ENCODE data around the gene PARD3. TPM values are rescaled to one million over a fixed set of nuclear protein-coding genes. Genes with fewer than 3 reads are reported as not detected.

PARD3 gene
- total and polyA plus RNA-seq, 2 experiments from 2014 or later, result 6.3 to 21.2 TPM

GRCh38 chr10:34119456-34119855, 695.6 kb downstream of the PARD3 start:
- no peaks in the 10 kb centered on the region for H3K36me3 ChIP-seq (ENCODE audit: low read depth)
- WGBS, 2 experiments (ENCODE audit: low coverage in 1 of 2, low lambda C conversion rate in 2 of 2, missing lambda C conversion rate in 2 of 2), result 97 to 98% methylated on average over 19 to 25 of the region's 25 CpGs
- H4K20me1 ChIP-seq (ENCODE audit: insufficient read depth), result no peaks in the 10 kb centered on the region
- H3K9ac ChIP-seq, result no peak overlapping the region
- no peaks in the 10 kb centered on the region for H3K27me3 ChIP-seq (replicated peaks; ENCODE audit: insufficient read depth)
- H3K4me3 ChIP-seq, result no peak overlapping the region
- no peaks in the 10 kb centered on the region for H3K79me2 ChIP-seq (ENCODE audit: insufficient read depth)
- in situ Hi-C loops (cut with MboI), result no loop called here
- no peaks in the 10 kb centered on the region for H3K9me2 ChIP-seq (ENCODE audit: insufficient read depth)
- no peak overlapping the region for H3K27ac ChIP-seq
- H2AFZ ChIP-seq, result no peak overlapping the region
- peaks cover 6% of the 10 kb centered on the region for H3K4me1 ChIP-seq (ENCODE audit: insufficient read depth)
- TF ChIP-seq EZH2 (IDR thresholded peaks at IDR 0.05; ENCODE audit: insufficient read depth, poor library complexity, severe bottlenecking) (no peak), EZH2phosphoT487 (IDR thresholded peaks at IDR 0.05; ENCODE audit: insufficient read depth, low read depth) (no peak)
- peaks cover 21% of the 10 kb centered on the region for H3F3A ChIP-seq (ENCODE audit: insufficient read depth)
- DNase-seq, result no peak
- H3K9me3 ChIP-seq (ENCODE audit: low read depth), result no peaks in the 10 kb centered on the region
- no peak overlapping the region for H3K4me2 ChIP-seq (ENCODE audit: unreplicated experiment)

DNA sequence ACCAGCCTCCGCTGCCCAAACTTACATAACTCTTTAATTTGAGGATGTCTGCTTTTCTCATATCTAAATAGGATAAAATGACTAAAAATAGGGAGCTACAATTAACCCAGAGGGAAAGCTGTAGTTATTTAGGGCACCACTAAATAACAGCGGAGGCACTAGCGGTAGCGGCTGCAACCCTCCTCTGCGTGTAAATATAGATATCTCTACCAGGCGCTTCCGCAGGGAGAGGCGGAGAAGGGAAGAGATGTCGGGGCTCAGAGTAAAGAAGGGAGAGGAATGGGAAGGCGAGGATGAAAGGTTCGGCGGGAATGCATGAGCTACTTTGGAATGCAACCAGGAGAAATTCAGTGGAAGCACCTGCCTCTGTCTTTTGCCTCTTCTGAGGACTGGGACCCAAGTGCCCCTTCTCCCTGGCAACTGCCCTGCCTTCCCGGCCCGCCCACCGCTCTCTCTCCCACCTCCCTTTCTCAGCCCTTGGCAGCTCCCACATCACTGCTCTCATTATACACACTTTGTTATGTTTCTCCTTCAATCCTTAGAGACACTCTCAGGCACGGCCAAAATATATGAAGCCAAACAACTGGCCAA, 698.3 kb downstream of the PARD3 start:
- no peaks in the 10 kb centered on the region for H3K9me3 ChIP-seq (ENCODE audit: low read depth)
- H3F3A ChIP-seq (ENCODE audit: insufficient read depth), result peaks cover 9% of the 10 kb centered on the region
- H4K20me1 ChIP-seq (ENCODE audit: insufficient read depth), result no peaks in the 10 kb centered on the region
- H3K79me2 ChIP-seq (ENCODE audit: insufficient read depth), result no peaks in the 10 kb centered on the region
- H2AFZ ChIP-seq, result no peak overlapping the region
- in situ Hi-C loops (cut with MboI), result no loop called here
- no peaks in the 10 kb centered on the region for H3K36me3 ChIP-seq (ENCODE audit: low read depth)
- H3K4me3 ChIP-seq, result no peak overlapping the region
- TF ChIP-seq EZH2phosphoT487 (IDR thresholded peaks at IDR 0.05; ENCODE audit: insufficient read depth, low read depth), result no peak
- no peak for TF ChIP-seq EZH2 (IDR thresholded peaks at IDR 0.05; ENCODE audit: insufficient read depth, poor library complexity, severe bottlenecking)
- DNase-seq, result no peak
- no peak overlapping the region for H3K9ac ChIP-seq
- H3K4me1 ChIP-seq (ENCODE audit: insufficient read depth), result no peaks in the 10 kb centered on the region
- H3K27me3 ChIP-seq (replicated peaks; ENCODE audit: insufficient read depth), result no peaks in the 10 kb centered on the region
- 94 to 95% methylated on average over 16 of the region's 16 CpGs for WGBS, 2 experiments (ENCODE audit: low coverage in 1 of 2, low lambda C conversion rate in 2 of 2, missing lambda C conversion rate in 2 of 2)
- no peak overlapping the region for H3K4me2 ChIP-seq (ENCODE audit: unreplicated experiment)
- H3K27ac ChIP-seq, result no peak overlapping the region
- H3K9me2 ChIP-seq (ENCODE audit: insufficient read depth), result no peaks in the 10 kb centered on the region

- no peaks in the 10 kb centered on the region for H3K79me2 ChIP-seq (ENCODE audit: insufficient read depth)
- no peak overlapping the region for H2AFZ ChIP-seq
- WGBS, 2 experiments (ENCODE audit: low coverage in 1 of 2, low lambda C conversion rate in 2 of 2, missing lambda C conversion rate in 2 of 2), result 98 to 99% methylated on average over 6 of the region's 6 CpGs
- H3F3A ChIP-seq (ENCODE audit: insufficient read depth), result peaks cover 4% of the 10 kb centered on the region; the same call in 1 of the 2 replicates
- no peak overlapping the region for H3K4me3 ChIP-seq
- no peak overlapping the region for H3K27ac ChIP-seq
- no peaks in the 10 kb centered on the region for H3K36me3 ChIP-seq (ENCODE audit: low read depth)
- no peak for TF ChIP-seq EZH2 (IDR thresholded peaks at IDR 0.05; ENCODE audit: insufficient read depth, poor library complexity, severe bottlenecking)
- no peak for TF ChIP-seq EZH2phosphoT487 (IDR thresholded peaks at IDR 0.05; ENCODE audit: insufficient read depth, low read depth)
- no peak for DNase-seq
- H3K9ac ChIP-seq, result no peak overlapping the region
- no peaks in the 10 kb centered on the region for H3K4me1 ChIP-seq (ENCODE audit: insufficient read depth)
- no peaks in the 10 kb centered on the region for H4K20me1 ChIP-seq (ENCODE audit: insufficient read depth)
- no peak overlapping the region for H3K4me2 ChIP-seq (ENCODE audit: unreplicated experiment)
- no peaks in the 10 kb centered on the region for H3K9me2 ChIP-seq (ENCODE audit: insufficient read depth)
- in situ Hi-C loops (cut with MboI), result no loop called here
- no peaks in the 10 kb centered on the region for H3K9me3 ChIP-seq (ENCODE audit: low read depth)
- H3K27me3 ChIP-seq (replicated peaks; ENCODE audit: insufficient read depth), result no peaks in the 10 kb centered on the region
Observed at GRCh38 chr10:34116220-34116641, 698.9 kb downstream of the PARD3 start.

DNA sequence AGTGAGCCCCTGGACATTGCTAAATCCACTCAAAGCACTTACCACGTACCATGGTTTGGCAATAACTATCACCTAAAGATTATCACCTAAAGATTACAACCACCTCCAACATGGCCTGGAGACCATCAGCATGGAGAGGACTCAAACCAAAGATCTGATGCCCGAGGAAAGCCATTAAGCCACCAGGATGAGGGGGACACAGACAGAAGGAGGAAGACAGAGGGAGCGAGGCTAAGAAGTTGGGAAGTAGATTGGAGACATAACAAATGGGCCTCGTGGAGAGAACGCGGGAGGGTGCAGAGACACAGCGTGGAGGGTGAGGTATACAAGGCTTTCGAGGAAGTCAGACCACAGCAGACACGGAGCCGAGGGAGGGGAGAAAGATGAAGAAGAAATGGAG, 700.2 kb downstream of the PARD3 start:
- DNase-seq, result no peak
- Histone ChIP-seq H3K9me2 (ENCODE audit: insufficient read depth) (no peaks in the 10 kb centered on the region), H3K27ac (no peak overlapping the region), H4K20me1 (ENCODE audit: insufficient read depth) (no peaks in the 10 kb centered on the region), H3K4me3 (no peak overlapping the region), H3K36me3 (ENCODE audit: low read depth) (no peaks in the 10 kb centered on the region), H3F3A (ENCODE audit: insufficient read depth) (peaks cover 3% of the 10 kb centered on the region; the same call in 1 of the 2 replicates), H2AFZ (no peak overlapping the region), H3K4me2 (ENCODE audit: unreplicated experiment) (no peak overlapping the region), H3K9ac (no peak overlapping the region), H3K4me1 (ENCODE audit: insufficient read depth) (no peaks in the 10 kb centered on the region), H3K79me2 (ENCODE audit: insufficient read depth) (no peaks in the 10 kb centered on the region), H3K9me3 (ENCODE audit: low read depth) (no peaks in the 10 kb centered on the region), H3K27me3 (replicated peaks; ENCODE audit: insufficient read depth) (no peaks in the 10 kb centered on the region)
- 90 to 95% methylated on average over 10 of the region's 10 CpGs for WGBS, 2 experiments (ENCODE audit: low coverage in 1 of 2, low lambda C conversion rate in 2 of 2, missing lambda C conversion rate in 2 of 2)
- in situ Hi-C loops (cut with MboI), result no loop called here
- TF ChIP-seq EZH2phosphoT487 (IDR thresholded peaks at IDR 0.05; ENCODE audit: insufficient read depth, low read depth) (no peak), EZH2 (IDR thresholded peaks at IDR 0.05; ENCODE audit: insufficient read depth, poor library complexity, severe bottlenecking) (no peak)
